Left hindlimb (tissue), 1 donor: ENCODE results near the gene ANKS1B.
"Not testable (repeated sequence)": the region's sequence is repeated elsewhere in the genome, so short reads cannot be mapped to it uniquely, and the experiment has no call there.

Experiments
- DNase-seq: peaks from one replicate; pipeline ENCODE4 v3.0.0-alpha.2; 2018

ANKS1B gene

GRCh38 chr12:99746538-99746937 lies 238.2 kb downstream of the ANKS1B start:
- DNase-seq: no peak

GRCh38 chr12:99745895-99746294 lies 238.8 kb downstream of the ANKS1B start:
- DNase-seq: no peak

GRCh38 chr12:99745121-99745520 lies 239.6 kb downstream of the ANKS1B start:
- no peak for DNase-seq

- DNase-seq: no peak
Measured at GRCh38 chr12:99736760-99737269, 247.9 kb downstream of the ANKS1B start.

GRCh38 chr12:99732131-99732530 lies 252.6 kb downstream of the ANKS1B start:
- no peak for DNase-seq

- no peak for DNase-seq
Measured at GRCh38 chr12:99722690-99723486, 261.8 kb downstream of the ANKS1B start.

- no peak for DNase-seq
Measured at GRCh38 chr12:99721715-99722275, 262.9 kb downstream of the ANKS1B start.

GRCh38 chr12:99720083-99720465 lies 264.7 kb downstream of the ANKS1B start:
- not testable (repeated sequence) for DNase-seq

GRCh38 chr12:99719411-99720082 lies 265.2 kb downstream of the ANKS1B start:
- not testable (repeated sequence) for DNase-seq

- not testable (repeated sequence) for DNase-seq
Measured at GRCh38 chr12:99715841-99716510, 268.8 kb downstream of the ANKS1B start.

GRCh38 chr12:99714921-99715320 lies 269.8 kb downstream of the ANKS1B start:
- DNase-seq: not testable (repeated sequence)

GRCh38 chr12:99713946-99714520 lies 270.7 kb downstream of the ANKS1B start:
- no peak for DNase-seq

- DNase-seq: no peak
Measured at GRCh38 chr12:99712281-99712680, 272.5 kb downstream of the ANKS1B start.

GRCh38 chr12:99711246-99711645 lies 273.5 kb downstream of the ANKS1B start:
- DNase-seq: no peak

GRCh38 chr12:99709619-99710018 lies 275.1 kb downstream of the ANKS1B start:
- DNase-seq: no peak

- DNase-seq: no peak
Measured at GRCh38 chr12:99709116-99709515, 275.6 kb downstream of the ANKS1B start.

- DNase-seq: no peak
Measured at GRCh38 chr12:99707883-99708282, 276.9 kb downstream of the ANKS1B start.

GRCh38 chr12:99706736-99707473 lies 277.8 kb downstream of the ANKS1B start:
- no peak for DNase-seq

- DNase-seq: no peak
Measured at GRCh38 chr12:99704458-99704857, 280.3 kb downstream of the ANKS1B start.

- DNase-seq: no peak
Measured at GRCh38 chr12:99704036-99704435, 280.7 kb downstream of the ANKS1B start.

GRCh38 chr12:99700032-99700431 lies 284.7 kb downstream of the ANKS1B start:
- no peak for DNase-seq

GRCh38 chr12:99695050-99695449 lies 289.7 kb downstream of the ANKS1B start:
- DNase-seq: no peak
